A172 (cell line): ENCODE results near the gene CLDN19. TPM values are rescaled to one million over a fixed set of nuclear protein-coding genes. Genes with fewer than 3 reads are reported as not detected.

Source experiments
- DNase-seq: peaks from one replicate; pipeline ENCODE4 v3.0.0-alpha.2; 2015; ENCODE audit warnings: low spot score
- total RNA-seq: library from RNA; depleted of rRNA; stranded (reverse); fragments of >200 nt; shearing (Covaris generic); gene quantifications from 2 replicates; pipeline ENCODE4 v1.2.3, GENCODE V29; 2014; rRNA removed

Gene CLDN19
- total RNA-seq, 1 experiment from 2014 or later = not detected

- DNase-seq = no peak
These were observed 36.1 kb downstream of the CLDN19 start for GRCh38 chr1:42703888-42704464.

GRCh38 chr1:42700006-42700405 is 40.0 kb downstream of the CLDN19 start:
- no peak for DNase-seq

GRCh38 chr1:42698081-42698813 is 41.8 kb downstream of the CLDN19 start:
- DNase-seq = no peak

GRCh38 chr1:42692911-42693310 is 47.1 kb downstream of the CLDN19 start:
- no peak for DNase-seq

GRCh38 chr1:42692461-42692860 is 47.6 kb downstream of the CLDN19 start:
- DNase-seq = no peak

- DNase-seq = no peak
These were observed 48.9 kb downstream of the CLDN19 start for GRCh38 chr1:42691157-42691498.

GRCh38 chr1:42690477-42691156 is 49.4 kb downstream of the CLDN19 start:
- no peak for DNase-seq

DNA sequence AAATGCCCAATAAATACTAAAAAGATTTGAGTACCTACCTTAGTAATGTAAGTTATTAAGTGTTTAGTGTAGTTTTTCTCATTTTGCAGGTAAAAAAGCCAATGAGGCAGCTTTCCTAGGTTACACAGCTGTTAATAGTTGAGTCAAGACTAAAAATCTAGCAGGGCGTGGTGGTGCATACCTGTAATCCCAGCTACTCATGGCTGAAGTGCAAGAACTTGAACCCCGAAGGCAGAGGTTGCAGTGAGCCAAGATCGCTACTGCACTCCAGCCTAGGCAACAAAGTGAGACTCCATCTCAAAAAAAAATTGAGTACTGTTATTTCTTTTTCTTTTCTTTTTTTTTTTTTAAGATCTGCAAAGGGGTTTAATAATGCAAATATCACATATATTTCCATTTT is 50.1 kb downstream of the CLDN19 start:
- no peak for DNase-seq

GRCh38 chr1:42686418-42686817 is 53.6 kb downstream of the CLDN19 start:
- no peak for DNase-seq

DNA sequence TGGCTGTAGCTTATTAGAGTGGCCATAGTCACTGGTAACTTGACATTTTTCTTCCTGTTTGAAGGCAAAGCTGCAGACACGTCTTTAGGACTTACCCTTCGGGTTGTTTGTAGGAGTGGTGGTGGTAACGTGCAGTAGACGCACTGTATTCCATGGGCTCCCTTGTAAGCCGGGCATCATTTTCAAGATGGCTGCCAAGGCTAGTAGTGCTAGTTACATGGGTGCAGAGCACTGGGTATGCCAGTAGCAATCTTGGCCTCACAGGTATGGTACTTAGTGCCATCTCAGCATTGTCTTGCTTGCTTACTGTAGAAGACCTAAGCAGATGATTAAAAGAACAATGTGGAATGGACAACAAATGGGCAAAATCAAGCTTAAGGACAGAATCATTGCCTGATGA is 55.9 kb downstream of the CLDN19 start:
- no peak for DNase-seq

Other genes starting within 250 kb of the CLDN19 start
- gene PPIH, start 81.8 kb downstream of the CLDN19 start, total RNA-seq = 74.9 and 114 TPM in 2 replicates
- gene YBX1, start 57.8 kb downstream of the CLDN19 start, total RNA-seq = 744 and 821 TPM in 2 replicates
- gene P3H1, start 26.8 kb upstream of the CLDN19 start, total RNA-seq = 79.5 and 95.5 TPM in 2 replicates
- gene C1orf50, start 27.0 kb upstream of the CLDN19 start, total RNA-seq = 3.1 and 6.1 TPM in 2 replicates
- gene TMEM269, start 44.8 kb upstream of the CLDN19 start, total RNA-seq = 0.05 TPM in 1 of 2 replicates, not detected in the other
- 6.2 and 7.8 TPM in 2 replicates for gene ERMAP, start 76.9 kb upstream of the CLDN19 start, total RNA-seq
- gene SVBP, start 77.2 kb upstream of the CLDN19 start, total RNA-seq = 15.2 and 25.8 TPM in 2 replicates
- gene ZNF691, start 106.4 kb upstream of the CLDN19 start, total RNA-seq = 4.4 and 9.1 TPM in 2 replicates
- 164 and 282 TPM in 2 replicates for gene SLC2A1, start 218.6 kb upstream of the CLDN19 start, total RNA-seq